Measurements from ENCODE around the gene NEK2. TPM values are rescaled to one million over a fixed set of nuclear protein-coding genes. Genes with fewer than 3 reads are reported as not detected.
A peak's percentile ranks its signal among the peaks of the same experiment; 100 is the strongest.

The NEK2 gene
- total RNA-seq, 1 experiment from 2014 or later: 50.2 TPM

DNA sequence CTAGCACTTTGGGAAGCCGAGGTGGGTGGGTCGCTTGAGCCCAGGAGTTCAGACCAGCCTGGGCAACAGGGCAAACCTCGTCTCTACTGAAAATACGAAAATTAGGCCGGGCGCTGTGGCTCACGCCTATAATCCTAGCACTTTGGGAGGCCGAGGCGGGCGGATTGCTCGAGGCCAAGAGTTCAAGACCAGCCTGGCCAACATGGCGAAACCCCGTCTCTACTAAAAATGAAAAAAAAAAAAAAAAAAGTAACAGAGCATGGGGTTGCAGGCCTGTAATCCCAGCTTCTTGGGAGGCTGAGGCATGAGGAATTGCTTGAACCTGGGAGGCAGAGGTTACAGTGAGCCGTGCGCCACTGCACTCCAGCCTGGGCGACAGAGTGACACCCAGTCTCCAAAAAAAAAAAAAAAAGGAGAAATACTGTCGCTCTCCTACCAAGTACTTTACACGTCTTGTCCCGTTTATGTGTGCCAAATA is 724 bp upstream of the NEK2 start:
- Histone ChIP-seq H3K79me2 (ENCODE audit: insufficient read depth, low read length) (peaks cover 31% of the 10 kb centered on the region), H3K9me3 (ENCODE audit: control insufficient read depth in 1 of 2, insufficient read depth in 1 of 2, low read depth in 1 of 2, low read length in 2 of 2) (no peaks in the 10 kb centered on the region), H3K4me3 (replicated peaks in 1 of 2; ENCODE audit: low read depth in 1 of 2, low read length in 2 of 2) (peak overlapping the region; percentile 96), H3K27me3 (ENCODE audit: insufficient read depth, low read length) (no peaks in the 10 kb centered on the region), H3K36me3 (ENCODE audit: control insufficient read depth in 1 of 2, insufficient read depth in 2 of 2, low read length in 2 of 2) (peaks cover 11 to 17% of the 10 kb centered on the region in 2 experiments; a peak in 3 of 4 replicates), H2AFZ (ENCODE audit: low read depth, low read length, poor library complexity, severe bottlenecking) (peak overlapping the region; percentile 97), H3K9ac (ENCODE audit: low read length) (peak overlapping the region; percentile 86), H3K27ac (ENCODE audit: low read depth, low read length) (peak overlapping the region; percentile 39), H3K4me2 (ENCODE audit: low read length) (peak overlapping the region; percentile 89), H3K4me1 (ENCODE audit: control insufficient read depth in 1 of 2, insufficient read depth in 2 of 2, low read length in 2 of 2) (peaks cover 4 to 23% of the 10 kb centered on the region in 2 experiments; a peak in 3 of 4 replicates), H4K20me1 (ENCODE audit: insufficient read depth) (peaks cover 3% of the 10 kb centered on the region; the same call in 1 of the 2 replicates), H3K9me2 (ENCODE audit: insufficient read depth) (no peaks in the 10 kb centered on the region)
- no peak for TF ChIP-seq SP1 (IDR thresholded peaks at IDR 0.05; ENCODE audit: low read depth)
- TF ChIP-seq ZFX (IDR thresholded peaks at IDR 0.05): no peak
- TF ChIP-seq, protein P1, sequence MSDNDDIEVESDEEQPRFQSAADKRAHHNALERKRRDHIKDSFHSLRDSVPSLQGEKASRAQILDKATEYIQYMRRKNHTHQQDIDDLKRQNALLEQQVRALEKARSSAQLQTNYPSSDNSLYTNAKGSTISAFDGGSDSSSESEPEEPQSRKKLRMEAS (IDR thresholded peaks at IDR 0.05): peak; percentile 11; the same call in 1 of the 2 replicates
- CTCF ChIA-PET: interaction anchor here (0.9 to 1.2 kb wide), 3 partner anchors 358 to 780 kb away, joined by 3 to 5 read pairs (median 5); no protein-coding TSS in a partner anchor
- POLR2A ChIA-PET: no interaction called here
- DNase-seq (ENCODE audit: low read depth, low spot score): no peak
- RAD21 ChIA-PET (ENCODE audit: low non-redundant PET in 1 of 2, low total read pairs in 2 of 2, uncharacterized antibody in 2 of 2, unreplicated experiment in 2 of 2): interaction anchor here in 1 of 2 experiments (1.2 kb wide), 1 partner anchor 359 kb away, joined by 3 read pairs; no protein-coding TSS in a partner anchor
- TSS peak; percentile 70 for BruUV-seq (replicated peaks)
- no peak for ATAC-seq
- intact Hi-C loops (cut with micrococcal nuclease): no loop called here

- H3K9me2 ChIP-seq (ENCODE audit: insufficient read depth): no peaks in the 10 kb centered on the region
- no peak overlapping the region for H2AFZ ChIP-seq (ENCODE audit: low read depth, low read length, poor library complexity, severe bottlenecking)
- no peak overlapping the region for H3K4me3 ChIP-seq (replicated peaks in 1 of 2; ENCODE audit: low read depth in 1 of 2, low read length in 2 of 2)
- ChIA-PET POLR2A (no interaction called here), RAD21 (ENCODE audit: low non-redundant PET in 1 of 2, low total read pairs in 2 of 2, uncharacterized antibody in 2 of 2, unreplicated experiment in 2 of 2) (no interaction called here), CTCF (no interaction called here)
- H3K4me1 ChIP-seq (ENCODE audit: control insufficient read depth in 1 of 2, insufficient read depth in 2 of 2, low read length in 2 of 2): no peaks in the 10 kb centered on the region
- BruUV-seq (replicated peaks): no TSS peak
- H3K36me3 ChIP-seq (ENCODE audit: control insufficient read depth in 1 of 2, insufficient read depth in 2 of 2, low read length in 2 of 2): peaks cover 51 to 54% of the 10 kb centered on the region in 2 experiments
- H3K79me2 ChIP-seq (ENCODE audit: insufficient read depth, low read length): peaks cover 2% of the 10 kb centered on the region; the same call in 1 of the 2 replicates
- intact Hi-C loops (cut with micrococcal nuclease): no loop called here
- no peak overlapping the region for H3K27ac ChIP-seq (ENCODE audit: low read depth, low read length)
- no peaks in the 10 kb centered on the region for H3K27me3 ChIP-seq (ENCODE audit: insufficient read depth, low read length)
- peaks cover 2% of the 10 kb centered on the region; the same call in 1 of the 2 replicates for H4K20me1 ChIP-seq (ENCODE audit: insufficient read depth)
- no peak overlapping the region for H3K4me2 ChIP-seq (ENCODE audit: low read length)
- DNase-seq (ENCODE audit: low read depth, low spot score) (no peak), ATAC-seq (no peak)
- H3K9me3 ChIP-seq (ENCODE audit: control insufficient read depth in 1 of 2, insufficient read depth in 1 of 2, low read depth in 1 of 2, low read length in 2 of 2): no peaks in the 10 kb centered on the region
- H3K9ac ChIP-seq (ENCODE audit: low read length): no peak overlapping the region
- no peak for TF ChIP-seq ZNF274 (IDR thresholded peaks at IDR 0.05; ENCODE audit: low read depth, low read length)
- no peak for TF ChIP-seq CBX3 (IDR thresholded peaks at IDR 0.05; ENCODE audit: low read depth)
- TF ChIP-seq, protein P1 (IDR thresholded peaks at IDR 0.05): no peak
- TF ChIP-seq CEBPB (IDR thresholded peaks at IDR 0.05; ENCODE audit: low read depth): no peak
- TF ChIP-seq POLR2AphosphoS5 (IDR thresholded peaks at IDR 0.05; ENCODE audit: low read depth, low read length): no peak
- no peak for TF ChIP-seq REST (IDR thresholded peaks at IDR 0.05; ENCODE audit: low read depth)
- TF ChIP-seq JUND (IDR thresholded peaks at IDR 0.05): no peak
- TF ChIP-seq EGR1 (IDR thresholded peaks at IDR 0.05; ENCODE audit: low read depth): no peak
- no peak for TF ChIP-seq RAD21 (IDR thresholded peaks at IDR 0.05; ENCODE audit: low read depth)
- TF ChIP-seq, protein P2, sequence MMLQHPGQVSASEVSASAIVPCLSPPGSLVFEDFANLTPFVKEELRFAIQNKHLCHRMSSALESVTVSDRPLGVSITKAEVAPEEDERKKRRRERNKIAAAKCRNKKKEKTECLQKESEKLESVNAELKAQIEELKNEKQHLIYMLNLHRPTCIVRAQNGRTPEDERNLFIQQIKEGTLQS (IDR thresholded peaks at IDR 0.05): no peak
- no peak for TF ChIP-seq SP1 (IDR thresholded peaks at IDR 0.05; ENCODE audit: low read depth)
- TF ChIP-seq EZH2phosphoT487 (IDR thresholded peaks at IDR 0.05; ENCODE audit: borderline replicate concordance): no peak
- TF ChIP-seq, protein P3, sequence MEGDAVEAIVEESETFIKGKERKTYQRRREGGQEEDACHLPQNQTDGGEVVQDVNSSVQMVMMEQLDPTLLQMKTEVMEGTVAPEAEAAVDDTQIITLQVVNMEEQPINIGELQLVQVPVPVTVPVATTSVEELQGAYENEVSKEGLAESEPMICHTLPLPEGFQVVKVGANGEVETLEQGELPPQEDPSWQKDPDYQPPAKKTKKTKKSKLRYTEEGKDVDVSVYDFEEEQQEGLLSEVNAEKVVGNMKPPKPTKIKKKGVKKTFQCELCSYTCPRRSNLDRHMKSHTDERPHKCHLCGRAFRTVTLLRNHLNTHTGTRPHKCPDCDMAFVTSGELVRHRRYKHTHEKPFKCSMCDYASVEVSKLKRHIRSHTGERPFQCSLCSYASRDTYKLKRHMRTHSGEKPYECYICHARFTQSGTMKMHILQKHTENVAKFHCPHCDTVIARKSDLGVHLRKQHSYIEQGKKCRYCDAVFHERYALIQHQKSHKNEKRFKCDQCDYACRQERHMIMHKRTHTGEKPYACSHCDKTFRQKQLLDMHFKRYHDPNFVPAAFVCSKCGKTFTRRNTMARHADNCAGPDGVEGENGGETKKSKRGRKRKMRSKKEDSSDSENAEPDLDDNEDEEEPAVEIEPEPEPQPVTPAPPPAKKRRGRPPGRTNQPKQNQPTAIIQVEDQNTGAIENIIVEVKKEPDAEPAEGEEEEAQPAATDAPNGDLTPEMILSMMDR (IDR thresholded peaks at IDR 0.05 in 2 of 3, conservative IDR thresholded peaks at IDR 0.05 in 1 of 3; ENCODE audit: borderline replicate concordance in 1 of 3, insufficient read depth in 1 of 3, low read depth in 2 of 3, low read length in 2 of 3): no peak
Measured at GRCh38 chr1:211667065-211667617, 8.3 kb downstream of the NEK2 start.
